ENCODE measurements around the gene PRR5.

DNA sequence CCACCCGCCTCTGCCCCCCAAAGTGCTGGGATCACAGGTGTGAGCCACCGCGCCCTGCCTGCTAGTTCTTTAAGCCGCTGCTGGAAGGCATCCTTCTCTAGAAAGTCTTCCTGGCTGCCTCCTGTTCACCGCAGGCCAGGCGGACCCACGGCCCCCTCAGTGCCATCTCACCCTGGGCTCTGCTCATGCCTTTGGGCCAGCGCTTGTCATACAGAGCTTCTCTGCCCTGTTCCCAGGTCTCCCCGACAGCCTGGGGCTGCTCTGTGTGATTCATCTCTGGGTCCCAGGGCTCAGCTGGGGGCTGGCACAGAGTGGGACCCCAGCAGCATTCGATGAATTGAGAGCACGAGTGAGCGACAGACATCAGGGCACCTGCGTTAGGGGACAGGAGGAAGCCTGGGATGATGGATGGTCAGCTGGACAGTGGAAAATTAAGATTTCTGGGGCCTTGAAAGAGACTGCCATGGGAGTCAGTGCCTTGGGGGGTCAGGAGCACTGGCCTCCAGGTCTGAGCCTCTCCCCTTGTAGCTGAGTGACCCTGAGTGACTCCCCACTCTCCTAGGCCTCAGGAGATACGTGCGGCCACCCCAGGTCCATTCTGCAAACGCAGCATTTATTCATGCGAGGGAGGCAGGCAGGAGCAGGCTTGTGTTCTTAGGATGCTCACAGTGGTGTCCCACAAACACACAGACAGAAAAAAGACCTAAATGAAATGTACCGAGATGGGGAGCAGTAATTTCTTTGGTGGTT, 23.3 kb upstream of the PRR5 start:
- TF ChIP-seq, protein P1, sequence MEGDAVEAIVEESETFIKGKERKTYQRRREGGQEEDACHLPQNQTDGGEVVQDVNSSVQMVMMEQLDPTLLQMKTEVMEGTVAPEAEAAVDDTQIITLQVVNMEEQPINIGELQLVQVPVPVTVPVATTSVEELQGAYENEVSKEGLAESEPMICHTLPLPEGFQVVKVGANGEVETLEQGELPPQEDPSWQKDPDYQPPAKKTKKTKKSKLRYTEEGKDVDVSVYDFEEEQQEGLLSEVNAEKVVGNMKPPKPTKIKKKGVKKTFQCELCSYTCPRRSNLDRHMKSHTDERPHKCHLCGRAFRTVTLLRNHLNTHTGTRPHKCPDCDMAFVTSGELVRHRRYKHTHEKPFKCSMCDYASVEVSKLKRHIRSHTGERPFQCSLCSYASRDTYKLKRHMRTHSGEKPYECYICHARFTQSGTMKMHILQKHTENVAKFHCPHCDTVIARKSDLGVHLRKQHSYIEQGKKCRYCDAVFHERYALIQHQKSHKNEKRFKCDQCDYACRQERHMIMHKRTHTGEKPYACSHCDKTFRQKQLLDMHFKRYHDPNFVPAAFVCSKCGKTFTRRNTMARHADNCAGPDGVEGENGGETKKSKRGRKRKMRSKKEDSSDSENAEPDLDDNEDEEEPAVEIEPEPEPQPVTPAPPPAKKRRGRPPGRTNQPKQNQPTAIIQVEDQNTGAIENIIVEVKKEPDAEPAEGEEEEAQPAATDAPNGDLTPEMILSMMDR (IDR thresholded peaks at IDR 0.05), result no peak
- no peak for TF ChIP-seq POLR2AphosphoS5 (IDR thresholded peaks at IDR 0.05)
- no peak for TF ChIP-seq POLR2A (IDR thresholded peaks at IDR 0.05)
